ENCODE data around the gene NMT1.

Gene NMT1

GRCh38 chr17:45018848-45019711 is 42.0 kb upstream of the NMT1 start:
- H3K27ac ChIP-seq = peak overlapping the region; percentile 35
- peak; percentile 93 for TF ChIP-seq CTCF (conservative IDR thresholded peaks at IDR 0.05)
- 0 out of 2 replicates have a peak, but pooled peaks have one; percentile 5 for TF ChIP-seq ZFX (IDR thresholded peaks at IDR 0.05)

GRCh38 chr17:45020354-45021138 is 40.6 kb upstream of the NMT1 start:
- TF ChIP-seq ZFX (IDR thresholded peaks at IDR 0.05) (no peak), CTCF (conservative IDR thresholded peaks at IDR 0.05) (no peak)
- no peak overlapping the region for H3K27ac ChIP-seq

GRCh38 chr17:45021607-45022287 is 39.4 kb upstream of the NMT1 start:
- TF ChIP-seq CTCF (conservative IDR thresholded peaks at IDR 0.05) (peak; percentile 99), ZFX (IDR thresholded peaks at IDR 0.05) (peak; percentile 40; the same call in 1 of the 2 replicates)
- H3K27ac ChIP-seq = 0 out of 2 replicates have a peak overlapping the region, but pooled peaks have one; percentile 1

- TF ChIP-seq CTCF (conservative IDR thresholded peaks at IDR 0.05) (peak; percentile 52), ZFX (IDR thresholded peaks at IDR 0.05) (no peak)
- H3K27ac ChIP-seq = no peak overlapping the region
Measured at GRCh38 chr17:45022288-45022648, 38.8 kb upstream of the NMT1 start.

GRCh38 chr17:45022655-45023339 is 38.3 kb upstream of the NMT1 start:
- H3K27ac ChIP-seq = no peak overlapping the region
- no peak for TF ChIP-seq CTCF (conservative IDR thresholded peaks at IDR 0.05)
- TF ChIP-seq ZFX (IDR thresholded peaks at IDR 0.05) = no peak

- TF ChIP-seq ZFX (IDR thresholded peaks at IDR 0.05) (no peak), CTCF (conservative IDR thresholded peaks at IDR 0.05) (no peak)
- no peak overlapping the region for H3K27ac ChIP-seq
Measured at GRCh38 chr17:45029096-45029495, 32.0 kb upstream of the NMT1 start.

Data from C4-2B (cell line).